ENCODE measurements around the gene RPL10. TPM values are rescaled to one million over a fixed set of nuclear protein-coding genes. Genes with fewer than 3 reads are reported as not detected.
A peak's percentile ranks its signal among the peaks of the same experiment; 100 is the strongest.

Gene RPL10
- 2,853 and 2,857 TPM in 2 replicates for total RNA-seq
- long read RNA-seq, transcript RPL10-216 (5 exons, 1,369 nt), result minor isoform, 7 of 1,979 reads
- long read RNA-seq, transcript RPL10-207 (7 exons, 657 nt), result minor isoform, 5 of 1,979 reads
- long read RNA-seq, transcript RPL10-201 (6 exons, 2,278 nt), result major isoform, 1,893 of 1,979 reads
- long read RNA-seq, transcript RPL10-204 (7 exons, 2,318 nt), result minor isoform, 20 of 1,979 reads
- long read RNA-seq, partial matches to known transcripts, result 39 of 1,979 reads
- long read RNA-seq, other reads (novel, unspliced or antisense), result 4 of 1,979 reads

- Mint-ChIP-seq H3K9me3 (peaks cover 4% of the 10 kb centered on the region), H3K4me3 (peak within 1 kb of the TSS; percentile 96), H3K27ac (ENCODE audit: unreplicated experiment) (peak within 1 kb of the TSS; percentile 100), H3K27me3 (ENCODE audit: low read depth) (peaks cover 23% of the 10 kb centered on the region), H3K36me3 (ENCODE audit: low read depth) (peaks cover 18% of the 10 kb centered on the region), H3K4me1 (peaks cover 19% of the 10 kb centered on the region)
- peak; percentile 77 for DNase-seq (ENCODE audit: low read depth, low spot score)
- TF ChIP-seq CTCF (conservative IDR thresholded peaks at IDR 0.05), result no peak
Measured at GRCh38 chrX:154397888-154398667, at the start of gene RPL10. Gene RPL10, plus strand, starts transcription at chrX:154398377. Its CDS starts 143 bp downstream, at chrX:154398520.

- TF ChIP-seq CTCF (conservative IDR thresholded peaks at IDR 0.05), result no peak
- DNase-seq (ENCODE audit: low read depth, low spot score), result no peak
- Mint-ChIP-seq H3K4me1 (peaks cover 5% of the 10 kb centered on the region), H3K27me3 (ENCODE audit: low read depth) (peaks cover 4% of the 10 kb centered on the region), H3K9me3 (no peaks in the 10 kb centered on the region), H3K27ac (ENCODE audit: unreplicated experiment) (no peak overlapping the region), H3K4me3 (no peak overlapping the region), H3K36me3 (ENCODE audit: low read depth) (peaks cover 5% of the 10 kb centered on the region)
Measured at GRCh38 chrX:154348646-154349358, 49.4 kb upstream of the RPL10 start.

GRCh38 chrX:154349359-154349935 is 48.7 kb upstream of the RPL10 start:
- Mint-ChIP-seq H3K4me3 (no peak overlapping the region), H3K4me1 (peaks cover 5% of the 10 kb centered on the region), H3K36me3 (ENCODE audit: low read depth) (peaks cover 5% of the 10 kb centered on the region), H3K27ac (ENCODE audit: unreplicated experiment) (no peak overlapping the region), H3K27me3 (ENCODE audit: low read depth) (peaks cover 4% of the 10 kb centered on the region), H3K9me3 (no peaks in the 10 kb centered on the region)
- no peak for TF ChIP-seq CTCF (conservative IDR thresholded peaks at IDR 0.05)
- DNase-seq (ENCODE audit: low read depth, low spot score), result no peak

- Mint-ChIP-seq H3K9me3 (no peaks in the 10 kb centered on the region), H3K27ac (ENCODE audit: unreplicated experiment) (no peak overlapping the region), H3K36me3 (ENCODE audit: low read depth) (peaks cover 5% of the 10 kb centered on the region), H3K27me3 (ENCODE audit: low read depth) (peaks cover 4% of the 10 kb centered on the region), H3K4me3 (no peak overlapping the region), H3K4me1 (peaks cover 5% of the 10 kb centered on the region)
- no peak for DNase-seq (ENCODE audit: low read depth, low spot score)
- TF ChIP-seq CTCF (conservative IDR thresholded peaks at IDR 0.05), result no peak
Measured at GRCh38 chrX:154349979-154350378, 48.2 kb upstream of the RPL10 start.

- H3K27ac Mint-ChIP-seq (ENCODE audit: unreplicated experiment), result no peak overlapping the region
- H3K4me3 Mint-ChIP-seq, result peak overlapping the region; percentile 38
- no peaks in the 10 kb centered on the region for H3K9me3 Mint-ChIP-seq
- no peak for DNase-seq (ENCODE audit: low read depth, low spot score)
- peaks cover 5% of the 10 kb centered on the region for H3K36me3 Mint-ChIP-seq (ENCODE audit: low read depth)
- TF ChIP-seq CTCF (conservative IDR thresholded peaks at IDR 0.05), result no peak
- H3K4me1 Mint-ChIP-seq, result peaks cover 5% of the 10 kb centered on the region
- H3K27me3 Mint-ChIP-seq (ENCODE audit: low read depth), result peaks cover 4% of the 10 kb centered on the region
Measured at GRCh38 chrX:154350429-154351182, 47.6 kb upstream of the RPL10 start.

Data from neural crest cell (in vitro differentiated cells).